K562 (cell line): Measurements from ENCODE around the gene KIF1A. TPM values are rescaled to one million over a fixed set of nuclear protein-coding genes. Genes with fewer than 3 reads are reported as not detected.

Experiments
- ATAC-seq: fragments of 200-7000 bp; cut with Tn5 transposase; 3 replicates; pipeline ENCODE4 v1.9.1; 2020; ENCODE audit warnings: moderate library complexity
- BruUV-seq: library from RNA; stranded (reverse); fragments of 400-500 nt; replicated peaks from 2 replicates; lab custom pipeline; 2021; lab: Mats Ljungman, UMichigan
- CTCF ChIA-PET: fragments of 300-600 bp; formaldehyde crosslinking; extraction: SDS; loops from one replicate; lab custom pipeline; 2021; ENCODE audit warnings: low intra/inter-chr PET ratio; lab: Yijun Ruan, JAX
- POLR2A ChIA-PET: fragments of 300-600, 350-650 bp; sonication (Branson Sonifier 250); formaldehyde crosslinking; extraction: SDS; loops from one replicate; lab custom pipeline; 2021; ENCODE audit warnings: antibody characterized with exemption, inconsistent platforms; lab: Yijun Ruan, JAX
- DNase-seq, 4 experiments: peaks; one replicate each; pipeline versions ENCODE4 v3.0.0 to v3.0.0-alpha.2; 2011 to 2018; ENCODE audit warnings: low spot score in 3 of 4, mixed read lengths in 3 of 4; ENCODE audit errors: extremely low read depth in 1 of 4
- FAIRE-seq: peaks from 2 replicates; lab custom pipeline; 2011; peaks lifted over from hg19 to GRCh38; lab: Jason Lieb, UNC
- H2AFZ ChIP-seq: 2 replicates; pipeline ENCODE4 v1.6.0; 2011; ENCODE audit warnings: low read depth, low read length, control low read depth, inconsistent platforms
- H3K27ac ChIP-seq: fragments of 200-600 bp; 3 replicates; pipeline ENCODE4 v1.8.0; 2011; ENCODE audit warnings: low read depth, mild to moderate bottlenecking, control low read depth, inconsistent platforms, low read length, moderate library complexity, mixed read lengths; ENCODE audit errors: extremely low read depth
- H3K27me3 ChIP-seq, 2 experiments: fragments of 300-600 bp in 1 of 2; 2 replicates in 1 of 2; 3 replicates in 1 of 2; pipeline versions ENCODE4 v1.6.0 to v1.8.0; 2011; ENCODE audit warnings: inconsistent platforms in 2 of 2, low read length in 2 of 2, mild to moderate bottlenecking in 1 of 2, mixed read lengths in 1 of 2, moderate library complexity in 1 of 2; ENCODE audit not compliant: control insufficient read depth in 2 of 2, insufficient read depth in 2 of 2
- H3K36me3 ChIP-seq: fragments of 300-600 bp; 3 replicates; pipeline ENCODE4 v1.8.0; 2011; ENCODE audit warnings: mild to moderate bottlenecking, low read length, inconsistent platforms; ENCODE audit not compliant: control insufficient read depth, insufficient read depth
- H3K4me1 ChIP-seq, 2 experiments: fragments of 200-600 bp in 1 of 2; replicated peaks in 1 of 2; 2 replicates in 1 of 2; 3 replicates in 1 of 2; pipeline versions ENCODE4 v1.5.1 to v1.8.0; 2011; ENCODE audit warnings: inconsistent platforms in 2 of 2, low read length in 2 of 2, mild to moderate bottlenecking in 1 of 2, mixed read lengths in 1 of 2, moderate library complexity in 1 of 2; ENCODE audit not compliant: control insufficient read depth in 2 of 2, insufficient read depth in 2 of 2
- H3K4me2 ChIP-seq: 2 replicates; pipeline ENCODE4 v1.6.1; 2011; ENCODE audit warnings: low read length, control low read depth, inconsistent platforms, mixed read lengths; ENCODE audit not compliant: insufficient read depth
- H3K4me3 ChIP-seq: fragments of 200-600 bp; sonication (generic), shearing (Covaris generic); 2 replicates; pipeline ENCODE4 v1.5.1; 2016; ENCODE audit warnings: control low read depth, inconsistent platforms
- H3K79me2 ChIP-seq: fragments of 200-600 bp; 3 replicates; pipeline ENCODE4 v1.8.0; 2011; ENCODE audit warnings: low read length, inconsistent platforms; ENCODE audit not compliant: control insufficient read depth, insufficient read depth
- H3K9ac ChIP-seq, 2 experiments: 2 replicates each; pipeline versions ENCODE4 v1.6.0 to v1.6.1; 2011; ENCODE audit warnings: low read depth in 2 of 2, low read length in 2 of 2, control low read depth in 1 of 2, inconsistent platforms in 1 of 2, mild to moderate bottlenecking in 1 of 2, mixed read lengths in 1 of 2; ENCODE audit not compliant: insufficient read depth in 1 of 2
- H3K9me1 ChIP-seq: one replicate; pipeline ENCODE4 v1.6.0; 2011; ENCODE audit warnings: inconsistent platforms, mild to moderate bottlenecking, low read length, moderate library complexity; ENCODE audit not compliant: control insufficient read depth, insufficient read depth
- H3K9me3 ChIP-seq: replicated peaks from 2 replicates; pipeline ENCODE4 v1.5.1; 2011; ENCODE audit warnings: low read depth, low read length, inconsistent platforms; ENCODE audit not compliant: control insufficient read depth, insufficient read depth
- H4K20me1 ChIP-seq: replicated peaks from 2 replicates; pipeline ENCODE4 v1.6.1; 2011; ENCODE audit warnings: low read length, inconsistent platforms, mixed read lengths; ENCODE audit not compliant: control insufficient read depth, insufficient read depth
- CHCHD3 ChIP-seq: fragments of 250-450 bp; sonication (Bioruptor Pico); IDR thresholded peaks from 2 replicates; pipeline ENCODE4 v2.1.2; 2022; ENCODE audit warnings: mild to moderate bottlenecking
- CREM ChIP-seq: IDR thresholded peaks from 2 replicates; pipeline ENCODE4 v1.6.1; 2014; ENCODE audit warnings: antibody characterized with exemption, low read depth
- DACH1 ChIP-seq: fragments of 450-650 bp; IDR thresholded peaks from 2 replicates; pipeline ENCODE4 v1.6.1; 2018; ENCODE audit not compliant: partially characterized antibody
- EP400 ChIP-seq: fragments of 450-650 bp; IDR thresholded peaks from 2 replicates; pipeline ENCODE4 v1.6.1; 2017; ENCODE audit warnings: antibody characterized with exemption, mild to moderate bottlenecking, moderate library complexity
- GTF2A2 ChIP-seq: IDR thresholded peaks from 2 replicates; pipeline ENCODE4 v1.6.1; 2016; ENCODE audit warnings: mild to moderate bottlenecking, missing genetic modification characterization, missing compliant biosample characterization
- KAT2B ChIP-seq: IDR thresholded peaks from one replicate; pipeline ENCODE4 v1.6.1; 2012; ENCODE audit warnings: low read depth, mild to moderate bottlenecking, control low read depth, inconsistent platforms, low read length, moderate library complexity
- NONO ChIP-seq, 2 experiments: fragments of 200-400 bp in 1 of 2; fragments of 450-650 bp in 1 of 2; formaldehyde crosslinking in 1 of 2; IDR thresholded peaks; 2 replicates each; pipeline ENCODE4 v1.6.1; 2017; ENCODE audit warnings: low read depth in 2 of 2, mild to moderate bottlenecking in 2 of 2, moderate library complexity in 2 of 2, low read length in 1 of 2
- NUFIP1 ChIP-seq: fragments of 450-650 bp; IDR thresholded peaks from 2 replicates; pipeline ENCODE4 v1.6.1; 2018; ENCODE audit not compliant: partially characterized antibody
- RBM22 ChIP-seq: fragments of 200-400 bp; formaldehyde crosslinking; IDR thresholded peaks from 2 replicates; pipeline ENCODE4 v1.6.1; 2018; ENCODE audit warnings: low read length, low read depth; ENCODE audit not compliant: poor library complexity, severe bottlenecking
- SIX5 ChIP-seq, 2 experiments: IDR thresholded peaks; 2 replicates each; pipeline ENCODE4 v1.6.1; 2011; ENCODE audit warnings: low read length in 2 of 2, borderline replicate concordance in 1 of 2, low read depth in 1 of 2, mild to moderate bottlenecking in 1 of 2, moderate library complexity in 1 of 2; ENCODE audit not compliant: insufficient read depth in 1 of 2
- SRSF3 ChIP-seq: fragments of 200-400 bp; formaldehyde crosslinking; IDR thresholded peaks from 2 replicates; pipeline ENCODE4 v1.6.1; 2016; ENCODE audit warnings: mild to moderate bottlenecking, low read length, moderate library complexity; ENCODE audit not compliant: insufficient read depth
- TBL1XR1 ChIP-seq, 2 experiments: IDR thresholded peaks; 2 replicates each; pipeline ENCODE4 v1.6.1; 2012; ENCODE audit warnings: improper control_type of control experiment in 2 of 2, low read length in 2 of 2, mild to moderate bottlenecking in 1 of 2
- ZEB2 ChIP-seq: fragments of 450-650 bp; IDR thresholded peaks from 2 replicates; pipeline ENCODE4 v1.6.1; 2016
- ZKSCAN8 ChIP-seq: fragments of 200-800 bp; sonication (Bioruptor generic); IDR thresholded peaks from 2 replicates; pipeline ENCODE4 v1.6.1; 2016; ENCODE audit warnings: missing genetic modification characterization, missing compliant biosample characterization
- WGBS: fragments of 100-300 bp; shearing (Covaris generic); methylation state at CpG from one replicate; pipeline ENCODE4 v1.1.6; 2016; ENCODE audit warnings: low coverage, mixed read lengths; ENCODE audit not compliant: insufficient coverage; ENCODE audit errors: missing lambda C conversion rate; 5-methylcytosine and 5-hydroxymethylcytosine counted together
- in situ Hi-C: fragments of 300-500 bp; cut with MboI; formaldehyde crosslinking; loops from 4 replicates; pipeline ENCODE4 v1.15.0; 2018; ENCODE audit warnings: inconsistent platforms, mixed read lengths
- intact Hi-C: fragments of 100-400 bp; cut with micrococcal nuclease; formaldehyde crosslinking; loops from 2 replicates; pipeline ENCODE4 v1.14.2; 2022
- polyA plus RNA-seq, 8 experiments: library from polyadenylated mRNA; depleted of rRNA in 4 of 8; stranded (reverse) in 5 of 8; unstranded in 3 of 8; fragments of >200 nt; fragmentation: Nextera tagmentation in 2 of 8; fragmentation: Illumina TruSeq in 1 of 8; extraction: Ambion mirVana in 2 of 8; extraction: Trizol in 1 of 8; gene quantifications; 2 replicates each; pipeline versions ENCODE4 v1.2.1 to v1.2.3, GENCODE V29; 2011 to 2014; ENCODE audit warnings: inconsistent platforms in 1 of 8, missing spikeins in 1 of 8
- total RNA-seq, 7 experiments: library from RNA; depleted of rRNA in 6 of 7; stranded (reverse); fragments of >200 nt in 6 of 7; fragmentation: Illumina TruSeq in 2 of 7; extraction: Trizol in 2 of 7; gene quantifications; 2 replicates each; pipeline versions ENCODE4 v1.2.1 to v1.2.3, GENCODE V29; 2011 to 2021; ENCODE audit warnings: low replicate concordance in 1 of 7
- TF ChIP-seq, protein P1 (sequence below): sonication (generic); formaldehyde crosslinking; IDR thresholded peaks from 2 replicates; pipeline ENCODE4 v1.8.0; 2022; ENCODE audit warnings: missing genetic modification reagents, mild to moderate bottlenecking, borderline replicate concordance
- TF ChIP-seq, protein P2 (sequence below): fragments of 250-450 bp; sonication (Bioruptor Pico); IDR thresholded peaks from 2 replicates; pipeline ENCODE4 v1.8.0; 2022; ENCODE audit warnings: moderate library complexity, mild to moderate bottlenecking, inconsistent platforms
- TF ChIP-seq, protein P3 (sequence below): sonication (generic); formaldehyde crosslinking; IDR thresholded peaks from 2 replicates; pipeline ENCODE4 v1.8.1; 2022; ENCODE audit warnings: missing genetic modification reagents

The KIF1A gene
- total and polyA plus RNA-seq, 9 of the 15 experiments (the other 6 are each of a cell fraction or from before 2014, with no cell fraction given) = 0.07 to 1.4 (median 0.45) TPM; not detected in 2

DNA sequence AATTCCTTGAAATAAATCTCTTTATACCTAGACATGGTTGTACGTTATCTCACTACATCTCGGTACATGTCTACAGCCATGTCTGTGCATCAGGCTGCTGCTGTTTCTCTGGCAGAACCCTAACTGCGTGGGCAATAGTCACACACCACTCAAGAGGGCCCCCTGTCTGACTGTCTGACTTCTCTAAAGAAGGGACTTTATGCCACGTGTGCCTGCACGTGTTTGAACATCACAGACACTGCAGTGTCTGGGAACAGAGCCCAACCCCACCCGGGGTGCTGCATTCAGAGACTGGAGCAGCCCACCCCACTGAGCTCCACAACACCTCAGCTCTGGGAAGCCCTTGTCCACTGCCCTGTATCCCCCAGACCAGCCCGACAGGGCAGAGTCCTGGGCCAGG is 55.0 kb downstream of the KIF1A start:
- 0% methylated on average over 7 of the region's 7 CpGs for WGBS
- H3K9me1 ChIP-seq = no peaks in the 10 kb centered on the region
- TF ChIP-seq SRSF3 (no peak), CHCHD3 (CRISPR knock-in tag) (no peak), SIX5 (IDR thresholded peaks at IDR 0.05; ENCODE audit: borderline replicate concordance in 1 of 2, insufficient read depth in 1 of 2, low read depth in 1 of 2, low read length in 2 of 2) (no peak), KAT2B (no peak), ZKSCAN8 (CRISPR knock-in tag) (no peak), NUFIP1 (no peak), CREM (no peak), EP400 (no peak), NONO (IDR thresholded peaks at IDR 0.05; ENCODE audit: low read depth in 2 of 2, low read length in 1 of 2) (no peak), TBL1XR1 (IDR thresholded peaks at IDR 0.05; ENCODE audit: low read length in 2 of 2) (no peak), GTF2A2 (tag) (no peak), ZEB2 (no peak), RBM22 (no peak), DACH1 (no peak)
- TF ChIP-seq, protein P1, sequence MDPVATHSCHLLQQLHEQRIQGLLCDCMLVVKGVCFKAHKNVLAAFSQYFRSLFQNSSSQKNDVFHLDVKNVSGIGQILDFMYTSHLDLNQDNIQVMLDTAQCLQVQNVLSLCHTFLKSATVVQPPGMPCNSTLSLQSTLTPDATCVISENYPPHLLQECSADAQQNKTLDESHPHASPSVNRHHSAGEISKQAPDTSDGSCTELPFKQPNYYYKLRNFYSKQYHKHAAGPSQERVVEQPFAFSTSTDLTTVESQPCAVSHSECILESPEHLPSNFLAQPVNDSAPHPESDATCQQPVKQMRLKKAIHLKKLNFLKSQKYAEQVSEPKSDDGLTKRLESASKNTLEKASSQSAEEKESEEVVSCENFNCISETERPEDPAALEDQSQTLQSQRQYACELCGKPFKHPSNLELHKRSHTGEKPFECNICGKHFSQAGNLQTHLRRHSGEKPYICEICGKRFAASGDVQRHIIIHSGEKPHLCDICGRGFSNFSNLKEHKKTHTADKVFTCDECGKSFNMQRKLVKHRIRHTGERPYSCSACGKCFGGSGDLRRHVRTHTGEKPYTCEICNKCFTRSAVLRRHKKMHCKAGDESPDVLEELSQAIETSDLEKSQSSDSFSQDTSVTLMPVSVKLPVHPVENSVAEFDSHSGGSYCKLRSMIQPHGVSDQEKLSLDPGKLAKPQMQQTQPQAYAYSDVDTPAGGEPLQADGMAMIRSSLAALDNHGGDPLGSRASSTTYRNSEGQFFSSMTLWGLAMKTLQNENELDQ (CRISPR knock-in tag) = no peak
- TF ChIP-seq, protein P2, sequence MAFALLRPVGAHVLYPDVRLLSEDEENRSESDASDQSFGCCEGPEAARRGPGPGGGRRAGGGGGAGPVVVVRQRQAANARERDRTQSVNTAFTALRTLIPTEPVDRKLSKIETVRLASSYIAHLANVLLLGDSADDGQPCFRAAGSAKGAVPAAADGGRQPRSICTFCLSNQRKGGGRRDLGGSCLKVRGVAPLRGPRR (CRISPR knock-in tag) = no peak
- TF ChIP-seq, protein P3, sequence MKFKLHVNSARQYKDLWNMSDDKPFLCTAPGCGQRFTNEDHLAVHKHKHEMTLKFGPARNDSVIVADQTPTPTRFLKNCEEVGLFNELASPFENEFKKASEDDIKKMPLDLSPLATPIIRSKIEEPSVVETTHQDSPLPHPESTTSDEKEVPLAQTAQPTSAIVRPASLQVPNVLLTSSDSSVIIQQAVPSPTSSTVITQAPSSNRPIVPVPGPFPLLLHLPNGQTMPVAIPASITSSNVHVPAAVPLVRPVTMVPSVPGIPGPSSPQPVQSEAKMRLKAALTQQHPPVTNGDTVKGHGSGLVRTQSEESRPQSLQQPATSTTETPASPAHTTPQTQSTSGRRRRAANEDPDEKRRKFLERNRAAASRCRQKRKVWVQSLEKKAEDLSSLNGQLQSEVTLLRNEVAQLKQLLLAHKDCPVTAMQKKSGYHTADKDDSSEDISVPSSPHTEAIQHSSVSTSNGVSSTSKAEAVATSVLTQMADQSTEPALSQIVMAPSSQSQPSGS (CRISPR knock-in tag) = no peak
- TF ChIP-seq, all 486 proteins: peak for 0
- Histone ChIP-seq H3K4me3 (no peak overlapping the region), H3K27me3 (peaks cover 0 to 6% of the 10 kb centered on the region in 2 experiments; a peak in 1 of 5 replicates), H3K27ac (no peak overlapping the region), H3K9me3 (no peaks in the 10 kb centered on the region), H3K36me3 (no peaks in the 10 kb centered on the region), H2AFZ (no peak overlapping the region), H3K4me1 (peaks cover 0 to 10% of the 10 kb centered on the region in 2 experiments; a peak in 2 of 5 replicates), H3K79me2 (no peaks in the 10 kb centered on the region), H4K20me1 (no peaks in the 10 kb centered on the region), H3K9ac (no peak overlapping the region; a peak in 1 of 4 replicates), H3K4me2 (no peak overlapping the region)
- ChIA-PET CTCF (no interaction called here), POLR2A (interaction anchor here (0.5 kb wide), 1 partner anchor 9 kb away, joined by 3 read pairs; no protein-coding TSS in a partner anchor)
- intact Hi-C loops = no loop called here
- FAIRE-seq (no peak), DNase-seq (no peak), ATAC-seq (no peak)
- in situ Hi-C loops = no loop called here
- no TSS peak for BruUV-seq
